H1 (cell line): ENCODE results near the gene ELMO1. TPM values are rescaled to one million over a fixed set of nuclear protein-coding genes. Genes with fewer than 3 reads are reported as not detected.

Source experiments
- CTCF ChIA-PET: fragments of 300-600 bp; sonication (Branson Sonifier 250); formaldehyde crosslinking; loops from one replicate; lab custom pipeline; 2021; ENCODE audit not compliant: partially characterized antibody; lab: Charles Lee
- POLR2A ChIA-PET: fragments of 300-600 bp; sonication (Branson Sonifier 250); formaldehyde crosslinking; loops from one replicate; lab custom pipeline; 2021; ENCODE audit warnings: inconsistent platforms; ENCODE audit not compliant: partially characterized antibody; lab: Charles Lee
- DNase-seq, 2 experiments: peaks; one replicate each; pipeline versions ENCODE4 v3.0.0 to v3.0.0-alpha.2; 2010 to 2022; ENCODE audit warnings: low spot score in 2 of 2, low read depth in 1 of 2, mixed read lengths in 1 of 2
- FAIRE-seq: peaks from 2 replicates; lab custom pipeline; 2011; peaks lifted over from hg19 to GRCh38; lab: Jason Lieb, UNC
- H2AFZ ChIP-seq: 2 replicates; pipeline ENCODE4 v1.8.1; 2012; ENCODE audit warnings: low read length, inconsistent platforms
- H2AK5ac ChIP-seq: 2 replicates; pipeline ENCODE4 v1.6.1; 2013; ENCODE audit warnings: low read depth, low read length
- H2BK120ac ChIP-seq: replicated peaks from 2 replicates; pipeline ENCODE3; 2013; ENCODE audit warnings: low read depth, low read length, inconsistent platforms
- H2BK12ac ChIP-seq: 2 replicates; pipeline ENCODE4 v1.6.1; 2013; ENCODE audit warnings: low read depth, low read length
- H2BK15ac ChIP-seq: 2 replicates; pipeline ENCODE4 v1.6.1; 2013; ENCODE audit warnings: low read length
- H2BK20ac ChIP-seq: 2 replicates; pipeline ENCODE4 v1.6.1; 2013; ENCODE audit warnings: low read length
- H2BK5ac ChIP-seq: 2 replicates; pipeline ENCODE4 v1.6.1; 2013; ENCODE audit warnings: low read depth, low read length
- H3K14ac ChIP-seq: 2 replicates; pipeline ENCODE4 v1.6.1; 2013; ENCODE audit warnings: inconsistent platforms; ENCODE audit not compliant: insufficient read length
- H3K18ac ChIP-seq: 2 replicates; pipeline ENCODE4 v1.6.1; 2013; ENCODE audit warnings: low read length; ENCODE audit errors: extremely low read depth
- H3K23ac ChIP-seq: 2 replicates; pipeline ENCODE4 v1.6.1; 2013; ENCODE audit warnings: inconsistent platforms; ENCODE audit not compliant: insufficient read length
- H3K23me2 ChIP-seq: 2 replicates; pipeline ENCODE4 v1.6.1; 2013; ENCODE audit warnings: low read depth, low read length
- H3K27ac ChIP-seq: 2 replicates; pipeline ENCODE4 v1.6.1; 2011; ENCODE audit warnings: low read depth, low read length, inconsistent platforms
- H3K27me3 ChIP-seq, 4 experiments: replicated peaks in 1 of 4; 1 replicate in 1 of 4; 2 replicates in 3 of 4; pipeline versions ENCODE4 v1.6.1 to v1.8.1; 2011 to 2013; ENCODE audit warnings: low read length in 3 of 4, mild to moderate bottlenecking in 3 of 4, inconsistent platforms in 2 of 4, mixed read lengths in 2 of 4, moderate library complexity in 1 of 4; ENCODE audit not compliant: control insufficient read depth in 3 of 4, insufficient read depth in 3 of 4; ENCODE audit errors: extremely low read depth in 1 of 4
- H3K36me3 ChIP-seq, 4 experiments: 2 replicates each; pipeline versions ENCODE4 v1.6.1 to v1.8.1; 2011 to 2013; ENCODE audit warnings: mild to moderate bottlenecking in 4 of 4, low read length in 3 of 4, moderate library complexity in 2 of 4, control low read depth in 1 of 4, inconsistent platforms in 1 of 4; ENCODE audit not compliant: insufficient read depth in 4 of 4, control insufficient read depth in 2 of 4
- H3K4ac ChIP-seq: replicated peaks from 2 replicates; pipeline ENCODE3; 2013; ENCODE audit warnings: low read length, low read depth, mixed read lengths, inconsistent platforms; ENCODE audit not compliant: insufficient read length
- H3K4me1 ChIP-seq, 4 experiments: replicated peaks in 1 of 4; 1 replicate in 1 of 4; 2 replicates in 3 of 4; pipeline versions ENCODE4 v1.6.1 to v1.8.1; 2011 to 2013; ENCODE audit warnings: low read length in 3 of 4, inconsistent platforms in 2 of 4, mixed read lengths in 1 of 4; ENCODE audit not compliant: insufficient read depth in 4 of 4, control insufficient read depth in 3 of 4
- H3K4me2 ChIP-seq, 2 experiments: 2 replicates each; pipeline versions ENCODE4 v1.6.1 to v1.8.1; 2011 to 2013; ENCODE audit warnings: low read depth in 2 of 2, low read length in 2 of 2, control low read depth in 1 of 2, inconsistent platforms in 1 of 2, mild to moderate bottlenecking in 1 of 2; ENCODE audit not compliant: insufficient read depth in 1 of 2
- H3K4me3 ChIP-seq, 4 experiments: fragments of 200-600, 300-600 bp in 1 of 4; sonication (generic), shearing (Covaris generic), sonication (Bioruptor Twin) in 1 of 4; 2 replicates each; pipeline versions ENCODE4 v1.5.1 to v1.8.1; 2011 to 2016; ENCODE audit warnings: low read length in 4 of 4, low read depth in 3 of 4, control low read depth in 2 of 4, inconsistent platforms in 2 of 4, mild to moderate bottlenecking in 2 of 4, mixed read lengths in 1 of 4, moderate library complexity in 1 of 4; ENCODE audit not compliant: insufficient read depth in 2 of 4; ENCODE audit errors: extremely low read depth in 1 of 4
- H3K56ac ChIP-seq: replicated peaks from 2 replicates; pipeline ENCODE3; 2013; ENCODE audit warnings: low read depth, mild to moderate bottlenecking, mixed read lengths, low read length, inconsistent platforms; ENCODE audit not compliant: insufficient read length
- H3K79me1 ChIP-seq: 2 replicates; pipeline ENCODE4 v1.6.1; 2013; ENCODE audit warnings: low read depth, low read length, control low read depth
- H3K79me2 ChIP-seq, 2 experiments: 2 replicates each; pipeline versions ENCODE4 v1.6.1 to v1.8.1; 2012 to 2013; ENCODE audit warnings: low read length in 2 of 2, mild to moderate bottlenecking in 2 of 2, inconsistent platforms in 1 of 2; ENCODE audit not compliant: insufficient read depth in 2 of 2, control insufficient read depth in 1 of 2
- H3K9ac ChIP-seq, 4 experiments: replicated peaks in 1 of 4; 1 replicate in 1 of 4; 2 replicates in 3 of 4; pipeline versions ENCODE4 v1.6.1 to v1.8.1; 2011 to 2013; ENCODE audit warnings: low read depth in 3 of 4, low read length in 3 of 4, control low read depth in 2 of 4, mild to moderate bottlenecking in 2 of 4, moderate library complexity in 2 of 4, inconsistent platforms in 1 of 4; ENCODE audit errors: extremely low read depth in 1 of 4
- H3K9me3 ChIP-seq, 2 experiments: 2 replicates each; pipeline versions ENCODE4 v1.6.1 to v1.8.1; 2012 to 2013; ENCODE audit warnings: mild to moderate bottlenecking in 2 of 2, moderate library complexity in 2 of 2, control low read depth in 1 of 2, inconsistent platforms in 1 of 2, low read depth in 1 of 2, low read length in 1 of 2, mixed read lengths in 1 of 2; ENCODE audit not compliant: insufficient read depth in 2 of 2
- H4K20me1 ChIP-seq, 2 experiments: replicated peaks in 1 of 2; 2 replicates each; pipeline versions ENCODE3 to v1.8.1; 2011 to 2013; ENCODE audit warnings: inconsistent platforms in 2 of 2, low read length in 2 of 2, mild to moderate bottlenecking in 1 of 2; ENCODE audit not compliant: insufficient read depth in 2 of 2, control insufficient read depth in 1 of 2
- H4K5ac ChIP-seq: 2 replicates; pipeline ENCODE4 v1.6.1; 2013; ENCODE audit warnings: low read length, low read depth, mixed read lengths, inconsistent platforms; ENCODE audit not compliant: insufficient read length
- H4K8ac ChIP-seq: 2 replicates; pipeline ENCODE4 v1.8.0; 2013; ENCODE audit warnings: mild to moderate bottlenecking, moderate library complexity, low read length, inconsistent platforms; ENCODE audit not compliant: insufficient read depth; ENCODE audit errors: extremely low read depth
- H4K91ac ChIP-seq: replicated peaks from 2 replicates; pipeline ENCODE3; 2013; ENCODE audit warnings: low read length, mixed read lengths, inconsistent platforms; ENCODE audit not compliant: insufficient read length
- BACH1 ChIP-seq: IDR thresholded peaks from 2 replicates; pipeline ENCODE4 v1.6.1; 2012; ENCODE audit warnings: low read length, improper control_type of control experiment
- CBX8 ChIP-seq: fragments of 300-800, 300-1000 bp; sonication (generic); IDR thresholded peaks from 2 replicates; pipeline ENCODE4 v1.7.1; 2016; ENCODE audit warnings: low read depth, low read length, borderline replicate concordance
- CHD1 ChIP-seq: IDR thresholded peaks from 2 replicates; pipeline ENCODE4 v1.6.1; 2012; ENCODE audit warnings: low read depth, low read length, improper control_type of control experiment
- CHD2 ChIP-seq: IDR thresholded peaks from 2 replicates; pipeline ENCODE4 v1.6.1; 2012; ENCODE audit warnings: low read length, improper control_type of control experiment
- EGR1 ChIP-seq: IDR thresholded peaks from 2 replicates; pipeline ENCODE4 v1.6.1; 2011; ENCODE audit warnings: low read depth, low read length, borderline replicate concordance
- MAFK ChIP-seq: IDR thresholded peaks from 2 replicates; pipeline ENCODE4 v1.6.1; 2012; ENCODE audit warnings: low read depth, mild to moderate bottlenecking, improper control_type of control experiment, low read length
- NANOG ChIP-seq: IDR thresholded peaks from 2 replicates; pipeline ENCODE4 v1.6.1; 2011; ENCODE audit warnings: low read length, low read depth, mild to moderate bottlenecking, inconsistent platforms; ENCODE audit not compliant: insufficient read depth, poor library complexity, severe bottlenecking
- SIN3A ChIP-seq, 2 experiments: IDR thresholded peaks in 1 of 2; conservative IDR thresholded peaks in 1 of 2; 2 replicates each; pipeline ENCODE4 v1.6.1; 2011 to 2012; ENCODE audit warnings: low read length in 2 of 2, improper control_type of control experiment in 1 of 2, low read depth in 1 of 2, mild to moderate bottlenecking in 1 of 2
- SP2 ChIP-seq: IDR thresholded peaks from 2 replicates; pipeline ENCODE4 v1.6.1; 2012; ENCODE audit warnings: mild to moderate bottlenecking, low read length, inconsistent platforms
- SRF ChIP-seq: IDR thresholded peaks from 2 replicates; pipeline ENCODE4 v1.6.1; 2011; ENCODE audit warnings: mild to moderate bottlenecking, low read depth, low read length, moderate library complexity
- TAF7 ChIP-seq: optimal IDR thresholded peaks from 2 replicates; pipeline ENCODE3; 2011; ENCODE audit warnings: low read depth, mild to moderate bottlenecking, inconsistent platforms, low read length, moderate library complexity, borderline replicate concordance
- WGBS, 2 experiments: shearing (Covaris generic) in 1 of 2; methylation state at CpG; one replicate each; pipeline versions ENCODE4 v1.1.6 to v1.1.7; 2013 to 2015; ENCODE audit warnings: low lambda C conversion rate in 2 of 2, mixed read lengths in 2 of 2, inconsistent platforms in 1 of 2, low coverage in 1 of 2, missing lambda C conversion rate in 1 of 2; ENCODE audit not compliant: insufficient replicate concordance in 2 of 2, insufficient coverage in 1 of 2, insufficient read length in 1 of 2; ENCODE audit errors: extremely low coverage in 1 of 2, missing lambda C conversion rate in 1 of 2; 5-methylcytosine and 5-hydroxymethylcytosine counted together
- polyA plus RNA-seq, 7 experiments: library from polyadenylated mRNA; depleted of rRNA in 3 of 7; stranded (reverse) in 5 of 7; unstranded in 2 of 7; fragments of >200 nt in 5 of 7; fragments of 200-250 nt in 2 of 7; gene quantifications; 1 replicate in 5 of 7; 2 replicates in 1 of 7; 4 replicates in 1 of 7; pipeline versions ENCODE4 v1.2.1 to v1.2.3, GENCODE V29; 2011 to 2013; ENCODE audit warnings: missing spikeins in 2 of 7, mixed read lengths in 2 of 7
- total RNA-seq: library from RNA; stranded (reverse); fragmentation: NEBNext Ultra II Directional; extraction: Animal tissue kit (Norgen Biotek cat#: 25700); gene quantifications from 2 replicates; pipeline ENCODE4 v1.2.1, GENCODE V29; 2021
- TF ChIP-seq, protein P1 (sequence below): IDR thresholded peaks from 2 replicates; pipeline ENCODE4 v1.6.1; 2012; ENCODE audit warnings: inconsistent platforms

Gene ELMO1
- total and polyA plus RNA-seq, 2 of the 8 experiments (the other 6 are each of a cell fraction or from before 2014, with no cell fraction given) = 18.4 to 21.0 TPM

DNA sequence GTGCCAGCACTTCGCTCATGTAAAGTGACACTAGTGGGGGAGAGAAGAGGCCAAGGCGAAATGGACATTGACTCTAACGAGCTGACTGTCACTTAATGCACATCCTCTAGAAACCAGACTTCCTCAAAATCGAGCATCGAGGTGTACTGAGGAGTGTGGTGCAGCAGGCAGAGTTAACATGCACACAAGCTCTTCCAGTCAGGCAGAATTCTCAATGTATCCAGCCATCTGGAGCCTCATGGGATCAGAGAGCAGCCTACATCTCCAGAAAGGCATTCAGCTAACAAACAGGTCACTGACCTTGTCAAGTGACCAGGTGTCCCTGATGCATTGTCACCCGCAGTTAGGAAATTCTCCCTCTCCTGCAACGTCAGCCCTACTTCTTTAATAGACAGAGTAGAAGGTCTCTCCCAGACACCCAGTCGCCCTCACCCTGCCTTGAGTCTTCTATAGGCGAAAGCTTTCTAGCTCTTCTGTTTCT lies 464.6 kb downstream of the ELMO1 start:
- Histone ChIP-seq H3K79me2 (no peaks in the 10 kb centered on the region), H3K79me1 (no peaks in the 10 kb centered on the region), H3K27me3 (no peaks in the 10 kb centered on the region), H2BK15ac (no peak overlapping the region), H3K23ac (no peak overlapping the region), H2BK20ac (no peak overlapping the region), H4K20me1 (no peaks in the 10 kb centered on the region), H3K14ac (no peak overlapping the region), H2BK120ac (no peak overlapping the region), H3K4me2 (no peak overlapping the region), H2BK5ac (no peak overlapping the region), H4K5ac (no peak overlapping the region), H3K9me3 (no peaks in the 10 kb centered on the region), H3K56ac (no peak overlapping the region), H4K8ac (no peak overlapping the region), H2AFZ (no peak overlapping the region), H3K4ac (no peak overlapping the region), H2AK5ac (peak overlapping the region; percentile 16; the same call in 1 of the 2 replicates), H4K91ac (no peak overlapping the region), H3K18ac (no peak overlapping the region), H2BK12ac (no peak overlapping the region), H3K36me3 (no peaks in the 10 kb centered on the region), H3K23me2 (no peaks in the 10 kb centered on the region), H3K27ac (no peak overlapping the region), H3K4me3 (no peak overlapping the region), H3K4me1 (peaks cover 0 to 14% (median 0%) of the 10 kb centered on the region in 4 experiments; a peak in 3 of 7 replicates), H3K9ac (no peak overlapping the region)
- WGBS, 2 experiments = 89% methylated on average over 9 of the region's 9 CpGs; no CpG with 5 or more reads in 1 of the 2 experiments
- no peak for DNase-seq
- ChIA-PET POLR2A (interaction anchor here (0.7 kb wide), 2 partner anchors 14 to 727 kb away, joined by 3 read pairs; no protein-coding TSS in a partner anchor), CTCF (interaction anchor here (0.6 to 11.2 kb wide), 14 partner anchors 9 to 1032 kb away, joined by 3 to 162 read pairs (median 6); no protein-coding TSS in a partner anchor)
- no peak for TF ChIP-seq CHD1
- TF ChIP-seq SRF = no peak
- no peak for TF ChIP-seq SP2
- no peak for TF ChIP-seq CBX8
- TF ChIP-seq TAF7 = no peak
- no peak for TF ChIP-seq MAFK
- TF ChIP-seq CHD2 = no peak
- no peak for TF ChIP-seq EGR1
- no peak for TF ChIP-seq SIN3A (conservative IDR thresholded peaks at IDR 0.05 in 1 of 2, IDR thresholded peaks at IDR 0.05 in 1 of 2; ENCODE audit: low read depth in 1 of 2, low read length in 2 of 2)
- no peak for TF ChIP-seq BACH1
- no peak for TF ChIP-seq NANOG
- TF ChIP-seq, protein P1, sequence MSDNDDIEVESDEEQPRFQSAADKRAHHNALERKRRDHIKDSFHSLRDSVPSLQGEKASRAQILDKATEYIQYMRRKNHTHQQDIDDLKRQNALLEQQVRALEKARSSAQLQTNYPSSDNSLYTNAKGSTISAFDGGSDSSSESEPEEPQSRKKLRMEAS = no peak
- no peak for FAIRE-seq
